Glutamatergic neuron (in vitro differentiated cells): ENCODE measurements around the gene PASK. TPM values are rescaled to one million over a fixed set of nuclear protein-coding genes. Genes with fewer than 3 reads are reported as not detected.

ENCODE experiments used
- DNase-seq: peaks from one replicate; pipeline ENCODE4 v3.0.0; 2022
- H3K27ac Mint-ChIP-seq: one replicate; pipeline ENCODE4 v1.8.0; 2020; ENCODE audit warnings: mild to moderate bottlenecking, mixed read lengths, inconsistent platforms; ENCODE audit not compliant: unreplicated experiment
- H3K27me3 Mint-ChIP-seq: one replicate; pipeline ENCODE4 v1.8.0; 2020; ENCODE audit warnings: mild to moderate bottlenecking, moderate library complexity, mixed read lengths, inconsistent platforms; ENCODE audit not compliant: unreplicated experiment
- H3K36me3 Mint-ChIP-seq: one replicate; pipeline ENCODE4 v1.8.0; 2020; ENCODE audit warnings: mild to moderate bottlenecking, mixed read lengths, inconsistent platforms; ENCODE audit not compliant: unreplicated experiment
- H3K4me1 Mint-ChIP-seq: one replicate; pipeline ENCODE4 v1.8.0; 2020; ENCODE audit warnings: mild to moderate bottlenecking, low read depth, mixed read lengths, inconsistent platforms; ENCODE audit not compliant: unreplicated experiment
- H3K4me3 Mint-ChIP-seq: one replicate; pipeline ENCODE4 v1.8.0; 2020; ENCODE audit warnings: mild to moderate bottlenecking, mixed read lengths, inconsistent platforms; ENCODE audit not compliant: unreplicated experiment
- H3K9me3 Mint-ChIP-seq: one replicate; pipeline ENCODE4 v1.8.0; 2020; ENCODE audit warnings: mild to moderate bottlenecking, moderate library complexity, mixed read lengths, inconsistent platforms; ENCODE audit not compliant: unreplicated experiment
- CTCF ChIP-seq: fragments of 200-600 bp; sonication (generic); IDR thresholded peaks from one replicate; pipeline ENCODE4 v1.5.0; 2021; ENCODE audit not compliant: partially characterized antibody, unreplicated experiment
- total RNA-seq: library from RNA; stranded (reverse); fragmentation: NEBNext Ultra II Directional; extraction: Animal tissue kit (Norgen Biotek cat#: 25700); gene quantifications from one replicate; pipeline ENCODE4 v1.2.1, GENCODE V29; 2021; ENCODE audit not compliant: unreplicated experiment

The PASK gene
- total RNA-seq, 1 donor from 2014 or later, result 24.4 TPM

- no peak for DNase-seq
- Mint-ChIP-seq H3K27me3 (peaks cover 11% of the 10 kb centered on the region), H3K4me3 (no peak overlapping the region), H3K4me1 (peaks cover 4% of the 10 kb centered on the region), H3K9me3 (peaks cover 3% of the 10 kb centered on the region), H3K27ac (no peak overlapping the region), H3K36me3 (no peaks in the 10 kb centered on the region)
- TF ChIP-seq CTCF, result no peak
Observed at GRCh38 chr2:241066893-241067341, 82.4 kb downstream of the PASK start.

- no peak for DNase-seq
- H3K4me3 Mint-ChIP-seq, result no peak overlapping the region
- peaks cover 11% of the 10 kb centered on the region for H3K27me3 Mint-ChIP-seq
- no peak overlapping the region for H3K27ac Mint-ChIP-seq
- TF ChIP-seq CTCF, result no peak
- peaks cover 4% of the 10 kb centered on the region for H3K4me1 Mint-ChIP-seq
- peaks cover 3% of the 10 kb centered on the region for H3K9me3 Mint-ChIP-seq
- no peaks in the 10 kb centered on the region for H3K36me3 Mint-ChIP-seq
Observed at GRCh38 chr2:241066171-241066892, 82.9 kb downstream of the PASK start.

- no peak for TF ChIP-seq CTCF
- Mint-ChIP-seq H3K27me3 (peaks cover 8% of the 10 kb centered on the region), H3K4me1 (peaks cover 2% of the 10 kb centered on the region), H3K36me3 (no peaks in the 10 kb centered on the region), H3K27ac (no peak overlapping the region), H3K4me3 (no peak overlapping the region), H3K9me3 (peaks cover 2% of the 10 kb centered on the region)
- no peak for DNase-seq
Observed at GRCh38 chr2:241065355-241065803, 83.9 kb downstream of the PASK start.

GRCh38 chr2:241064802-241065354, 84.4 kb downstream of the PASK start:
- DNase-seq, result no peak
- TF ChIP-seq CTCF, result no peak
- no peaks in the 10 kb centered on the region for H3K36me3 Mint-ChIP-seq
- peaks cover 6% of the 10 kb centered on the region for H3K27me3 Mint-ChIP-seq
- no peak overlapping the region for H3K27ac Mint-ChIP-seq
- H3K4me1 Mint-ChIP-seq, result peaks cover 2% of the 10 kb centered on the region
- peaks cover 2% of the 10 kb centered on the region for H3K9me3 Mint-ChIP-seq
- no peak overlapping the region for H3K4me3 Mint-ChIP-seq
